CD14-positive monocyte (primary cell): ENCODE results near the gene CCL25. TPM values are rescaled to one million over a fixed set of nuclear protein-coding genes. Genes with fewer than 3 reads are reported as not detected.

Experiments used
- DNase-seq, 3 donors: peaks; one replicate each; pipeline ENCODE4 v3.0.0-alpha.2; 2011 to 2022
- H2AFZ ChIP-seq: 2 replicates; pipeline ENCODE4 v1.6.0; 2012; ENCODE audit warnings: mild to moderate bottlenecking, low read depth, low read length, inconsistent platforms; ENCODE audit not compliant: insufficient read depth, poor library complexity, severe bottlenecking
- H3K27ac ChIP-seq, 2 donors: 1 replicate in 1 of 2; 2 replicates in 1 of 2; pipeline ENCODE4 v1.5.1; 2012 to 2013; ENCODE audit warnings: low read length in 2 of 2, control low read depth in 1 of 2, inconsistent platforms in 1 of 2, low read depth in 1 of 2, mild to moderate bottlenecking in 1 of 2
- H3K27me3 ChIP-seq, 2 donors: one replicate each; pipeline versions ENCODE4 v1.6.0 to v1.6.1; 2011 to 2013; ENCODE audit warnings: low read length in 2 of 2; ENCODE audit not compliant: control insufficient read depth in 2 of 2, insufficient read depth in 2 of 2
- H3K36me3 ChIP-seq, 2 donors: replicated peaks in 1 of 2; 1 replicate in 1 of 2; 2 replicates in 1 of 2; pipeline versions ENCODE4 v1.5.1 to v1.6.1; 2012 to 2013; ENCODE audit warnings: low read length in 2 of 2, control low read depth in 1 of 2, inconsistent platforms in 1 of 2, mild to moderate bottlenecking in 1 of 2; ENCODE audit not compliant: insufficient read depth in 2 of 2, control insufficient read depth in 1 of 2
- H3K4me1 ChIP-seq, 2 donors: 1 replicate in 1 of 2; 2 replicates in 1 of 2; pipeline versions ENCODE4 v1.5.1 to v1.6.1; 2012 to 2013; ENCODE audit warnings: low read length in 2 of 2, control low read depth in 1 of 2, inconsistent platforms in 1 of 2, mild to moderate bottlenecking in 1 of 2, moderate library complexity in 1 of 2; ENCODE audit not compliant: insufficient read depth in 2 of 2, control insufficient read depth in 1 of 2
- H3K4me2 ChIP-seq: replicated peaks from 2 replicates; pipeline ENCODE3; 2012; ENCODE audit warnings: low read length, moderate library complexity, mild to moderate bottlenecking; ENCODE audit not compliant: poor library complexity, severe bottlenecking; ENCODE audit errors: extremely low read depth
- H3K4me3 ChIP-seq, 3 experiments: fragments of 200-600 bp in 1 of 3; sonication (generic) in 1 of 3; replicated peaks in 1 of 3; 1 replicate in 2 of 3; 2 replicates in 1 of 3; pipeline ENCODE4 v1.5.1; 2011 to 2013; ENCODE audit warnings: low read length in 3 of 3, mild to moderate bottlenecking in 3 of 3, control low read depth in 2 of 3, low read depth in 2 of 3, inconsistent platforms in 1 of 3, moderate library complexity in 1 of 3
- H3K79me2 ChIP-seq: 2 replicates; pipeline ENCODE4 v1.6.0; 2012; ENCODE audit warnings: mild to moderate bottlenecking, control low read depth, inconsistent platforms, low read length, moderate library complexity; ENCODE audit not compliant: insufficient read depth
- H3K9ac ChIP-seq: 2 replicates; pipeline ENCODE4 v1.6.0; 2017; ENCODE audit warnings: low read length, mild to moderate bottlenecking; ENCODE audit not compliant: insufficient read depth, poor library complexity, severe bottlenecking
- H3K9me3 ChIP-seq, 2 donors: replicated peaks in 1 of 2; 1 replicate in 1 of 2; 2 replicates in 1 of 2; pipeline versions ENCODE4 v1.5.1 to v1.6.1; 2012 to 2013; ENCODE audit warnings: low read length in 2 of 2, control low read depth in 1 of 2; ENCODE audit not compliant: control insufficient read depth in 1 of 2, insufficient read depth in 1 of 2
- H4K20me1 ChIP-seq: 2 replicates; pipeline ENCODE4 v1.6.0; 2012; ENCODE audit warnings: mild to moderate bottlenecking, low read length, control low read depth, moderate library complexity; ENCODE audit not compliant: insufficient read depth
- H3K27ac Mint-ChIP-seq, 7 donors: one replicate each; pipeline ENCODE4 v1.8.0; 2020; ENCODE audit warnings: mild to moderate bottlenecking in 7 of 7, mixed read lengths in 7 of 7, moderate library complexity in 6 of 7, inconsistent platforms in 2 of 7
- H3K27me3 Mint-ChIP-seq, 3 donors: one replicate each; pipeline ENCODE4 v1.8.0; 2021 to 2022; ENCODE audit warnings: low read depth in 3 of 3, mild to moderate bottlenecking in 3 of 3, mixed read lengths in 3 of 3, moderate library complexity in 3 of 3, inconsistent platforms in 1 of 3
- H3K36me3 Mint-ChIP-seq, 2 donors: one replicate each; pipeline ENCODE4 v1.8.0; 2020; ENCODE audit warnings: mixed read lengths in 2 of 2, inconsistent platforms in 1 of 2, mild to moderate bottlenecking in 1 of 2
- H3K4me1 Mint-ChIP-seq: one replicate; pipeline ENCODE4 v1.8.0; 2020; ENCODE audit warnings: mild to moderate bottlenecking, mixed read lengths
- H3K4me3 Mint-ChIP-seq, 2 donors: one replicate each; pipeline ENCODE4 v1.8.0; 2020; ENCODE audit warnings: mild to moderate bottlenecking in 2 of 2, mixed read lengths in 2 of 2, moderate library complexity in 1 of 2
- H3K9me3 Mint-ChIP-seq, 7 donors: one replicate each; pipeline ENCODE4 v1.8.0; 2020 to 2022; ENCODE audit warnings: mixed read lengths in 7 of 7, mild to moderate bottlenecking in 6 of 7, moderate library complexity in 6 of 7, inconsistent platforms in 2 of 7
- CTCF ChIP-seq: fragments of 200-600 bp; IDR thresholded peaks from one replicate; pipeline ENCODE4 v1.8.0; 2022; ENCODE audit warnings: antibody characterized with exemption, mild to moderate bottlenecking
- WGBS: methylation state at CpG from one replicate; pipeline ENCODE4 v1.1.5; 2013; ENCODE audit warnings: missing lambda C conversion rate; ENCODE audit not compliant: insufficient coverage; 5-methylcytosine and 5-hydroxymethylcytosine counted together
- intact Hi-C, 2 donors: fragments of 100-400 bp; cut with micrococcal nuclease; formaldehyde crosslinking; loops; one replicate each; pipeline versions ENCODE4 v1.15.0 to v1.15.1; 2023
- polyA plus RNA-seq, 3 donors: library from polyadenylated mRNA; depleted of rRNA in 1 of 3; unstranded in 2 of 3; stranded (reverse) in 1 of 3; fragments of 300-500 nt in 2 of 3; fragments of >200 nt in 1 of 3; fragmentation: Illumina TruSeq in 2 of 3; gene quantifications; 1 replicate in 2 of 3; 2 replicates in 1 of 3; pipeline ENCODE4 v1.2.3, GENCODE V29; 2012 to 2021

The CCL25 gene
- polyA plus RNA-seq, 3 donors = not detected

- intact Hi-C loops = no loop called here
- no CpG with 5 or more reads among the region's 2 CpGs for WGBS
- no peaks in the 10 kb centered on the region for H3K4me1 ChIP-seq
- H3K27me3 Mint-ChIP-seq = peaks cover 0 to 10% (median 4%) of the 10 kb centered on the region in 3 donors
- H3K4me2 ChIP-seq = no peak overlapping the region
- no peak overlapping the region for H3K4me3 ChIP-seq
- peaks cover 36 to 46% of the 10 kb centered on the region in 2 donors for H3K9me3 ChIP-seq
- H3K36me3 Mint-ChIP-seq = no peaks in the 10 kb centered on the region
- peaks cover 31 to 45% (median 36%) of the 10 kb centered on the region in 7 donors for H3K9me3 Mint-ChIP-seq
- H4K20me1 ChIP-seq = no peaks in the 10 kb centered on the region
- H3K4me1 Mint-ChIP-seq = no peaks in the 10 kb centered on the region
- DNase-seq = no peak
- H3K27ac Mint-ChIP-seq = no peak overlapping the region
- H3K9ac ChIP-seq = no peak overlapping the region
- H3K4me3 Mint-ChIP-seq = no peak overlapping the region
- H3K27me3 ChIP-seq = no peaks in the 10 kb centered on the region
- no peak overlapping the region for H2AFZ ChIP-seq
- H3K36me3 ChIP-seq = no peaks in the 10 kb centered on the region
- H3K79me2 ChIP-seq = no peaks in the 10 kb centered on the region
- H3K27ac ChIP-seq = no peak overlapping the region
- no peak for TF ChIP-seq CTCF
Measured at GRCh38 chr19:8095354-8095886, 42.9 kb downstream of the CCL25 start.

GRCh38 chr19:8096071-8096470, 43.5 kb downstream of the CCL25 start:
- Histone ChIP-seq H3K9ac (no peak overlapping the region), H3K4me3 (no peak overlapping the region), H3K27ac (no peak overlapping the region), H3K36me3 (no peaks in the 10 kb centered on the region), H3K27me3 (no peaks in the 10 kb centered on the region), H3K9me3 (peaks cover 36 to 41% of the 10 kb centered on the region in 2 donors), H3K4me1 (no peaks in the 10 kb centered on the region), H3K4me2 (no peak overlapping the region), H2AFZ (no peak overlapping the region), H3K79me2 (no peaks in the 10 kb centered on the region), H4K20me1 (no peaks in the 10 kb centered on the region)
- TF ChIP-seq CTCF = no peak
- Mint-ChIP-seq H3K27ac (no peak overlapping the region), H3K4me3 (no peak overlapping the region), H3K9me3 (peaks cover 31 to 42% (median 36%) of the 10 kb centered on the region in 7 donors), H3K36me3 (no peaks in the 10 kb centered on the region), H3K4me1 (no peaks in the 10 kb centered on the region), H3K27me3 (peaks cover 0 to 14% (median 6%) of the 10 kb centered on the region in 3 donors)
- intact Hi-C loops = no loop called here
- DNase-seq = no peak
- no CpG with 5 or more reads among the region's 3 CpGs for WGBS
